GM12872 (cell line): Measurements from ENCODE around the gene NOS2.

Experiments used
- CTCF ChIP-seq: IDR thresholded peaks from 3 replicates; pipeline ENCODE4 v1.5.1; 2011; ENCODE audit warnings: low read depth, mild to moderate bottlenecking, low read length, moderate library complexity; ENCODE audit not compliant: insufficient read depth

The NOS2 gene

GRCh38 chr17:27834571-27834970 is 34.2 kb upstream of the NOS2 start:
- TF ChIP-seq CTCF: no peak

GRCh38 chr17:27832831-27833230 is 32.5 kb upstream of the NOS2 start:
- TF ChIP-seq CTCF: no peak

- no peak for TF ChIP-seq CTCF
Measured at GRCh38 chr17:27825459-27825858, 25.1 kb upstream of the NOS2 start.

GRCh38 chr17:27824745-27825144 is 24.4 kb upstream of the NOS2 start:
- TF ChIP-seq CTCF: no peak

- TF ChIP-seq CTCF: no peak
Measured at GRCh38 chr17:27824176-27824715, 23.9 kb upstream of the NOS2 start.

- no peak for TF ChIP-seq CTCF
Measured at GRCh38 chr17:27821318-27821717, 21.0 kb upstream of the NOS2 start.

GRCh38 chr17:27819145-27819544 is 18.8 kb upstream of the NOS2 start:
- no peak for TF ChIP-seq CTCF
